A673 (cell line): ENCODE data around the gene CFAP46. TPM values are rescaled to one million over a fixed set of nuclear protein-coding genes. Genes with fewer than 3 reads are reported as not detected.

Source experiments
- BruUV-seq: library from RNA; stranded (reverse); fragments of 400-500 nt; replicated peaks from 2 replicates; lab custom pipeline; 2021; lab: Mats Ljungman, UMichigan
- CTCF ChIA-PET: fragments of 300-600 bp; sonication (Branson Sonifier 250); formaldehyde crosslinking; loops from one replicate; lab custom pipeline; 2022; ENCODE audit warnings: antibody characterized with exemption; lab: Charles Lee
- POLR2A ChIA-PET: fragments of 300-600 bp; sonication (Branson Sonifier 250); formaldehyde crosslinking; loops from one replicate; lab custom pipeline; 2022; ENCODE audit warnings: antibody characterized with exemption; ENCODE audit not compliant: low non-redundant PET; lab: Charles Lee
- DNase-seq: peaks from one replicate; pipeline ENCODE4 v3.0.0-alpha.2; 2015; ENCODE audit warnings: low spot score
- H3K27ac ChIP-seq: fragments of 200-600 bp; sonication (generic); 2 replicates; pipeline ENCODE4 v1.5.1; 2016; ENCODE audit warnings: mixed run types, low read depth, mild to moderate bottlenecking, mixed read lengths, antibody characterized with exemption, low read length; ENCODE audit not compliant: poor library complexity, severe bottlenecking
- H3K27me3 ChIP-seq: fragments of 200-600 bp; sonication (generic); replicated peaks from 2 replicates; pipeline ENCODE4 v1.6.1; 2017; ENCODE audit warnings: mixed run types, low read depth, mild to moderate bottlenecking, mixed read lengths, antibody characterized with exemption, low read length; ENCODE audit not compliant: insufficient read depth, poor library complexity
- H3K36me3 ChIP-seq: fragments of 200-600 bp; sonication (generic); 2 replicates; pipeline ENCODE4 v1.6.1; 2016; ENCODE audit warnings: mixed run types, mild to moderate bottlenecking, mixed read lengths, antibody characterized with exemption, low read length; ENCODE audit not compliant: insufficient read depth, poor library complexity, severe bottlenecking
- H3K4me1 ChIP-seq: fragments of 200-600 bp; sonication (generic); 2 replicates; pipeline ENCODE4 v1.6.1; 2017; ENCODE audit warnings: mixed run types, mild to moderate bottlenecking, mixed read lengths, antibody characterized with exemption, low read length; ENCODE audit not compliant: insufficient read depth, poor library complexity, severe bottlenecking
- H3K4me3 ChIP-seq: fragments of 200-600 bp; sonication (generic); 2 replicates; pipeline ENCODE4 v1.5.1; 2016; ENCODE audit warnings: low read depth, mixed run types, mild to moderate bottlenecking, mixed read lengths, low read length; ENCODE audit not compliant: poor library complexity, severe bottlenecking
- H3K9me3 ChIP-seq: fragments of 200-600 bp; sonication (generic); 2 replicates; pipeline ENCODE4 v1.6.1; 2016; ENCODE audit warnings: mixed run types, low read depth, mild to moderate bottlenecking, mixed read lengths, antibody characterized with exemption, low read length; ENCODE audit not compliant: poor library complexity, severe bottlenecking
- CTCF ChIP-seq: fragments of 300-800, 200-600 bp; sonication (generic); conservative IDR thresholded peaks from 2 replicates; pipeline ENCODE4 v1.5.1; 2017; ENCODE audit warnings: low read depth, mild to moderate bottlenecking, antibody characterized with exemption, low read length, moderate library complexity, mixed read lengths
- EZH2 ChIP-seq: fragments of 200-600 bp; sonication (generic); IDR thresholded peaks from 2 replicates; pipeline ENCODE4 v1.6.1; 2017; ENCODE audit warnings: borderline replicate concordance, low read depth, mild to moderate bottlenecking, mixed read lengths, antibody characterized with exemption, low read length; ENCODE audit not compliant: poor library complexity, severe bottlenecking
- intact Hi-C: fragments of 100-400 bp; cut with micrococcal nuclease; formaldehyde crosslinking; loops from one replicate; pipeline ENCODE4 v1.10.0; 2022; ENCODE audit not compliant: unreplicated experiment
- total RNA-seq: library from RNA; stranded (reverse); gene quantifications from 2 replicates; pipeline ENCODE4 v1.2.3, GENCODE V29; 2021

The CFAP46 gene
- total RNA-seq, 1 experiment from 2014 or later: 1.9 TPM

GRCh38 chr10:132910901-132911785 is 31.2 kb downstream of the CFAP46 start:
- POLR2A ChIA-PET: no interaction called here
- CTCF ChIA-PET: no interaction called here
- no peaks in the 10 kb centered on the region for H3K4me1 ChIP-seq
- no peak overlapping the region for H3K27ac ChIP-seq
- H3K36me3 ChIP-seq: no peaks in the 10 kb centered on the region
- intact Hi-C loops: no loop called here
- no TSS peak for BruUV-seq
- no peaks in the 10 kb centered on the region for H3K27me3 ChIP-seq
- no peak overlapping the region for H3K4me3 ChIP-seq
- TF ChIP-seq EZH2 (no peak), CTCF (no peak)
- no peak for DNase-seq
- no peaks in the 10 kb centered on the region for H3K9me3 ChIP-seq

GRCh38 chr10:132910186-132910880 is 32.0 kb downstream of the CFAP46 start:
- CTCF ChIA-PET: no interaction called here
- Histone ChIP-seq H3K4me3 (no peak overlapping the region), H3K36me3 (no peaks in the 10 kb centered on the region), H3K9me3 (no peaks in the 10 kb centered on the region), H3K27me3 (no peaks in the 10 kb centered on the region), H3K4me1 (no peaks in the 10 kb centered on the region), H3K27ac (no peak overlapping the region)
- no TSS peak for BruUV-seq
- DNase-seq: no peak
- POLR2A ChIA-PET: no interaction called here
- no peak for TF ChIP-seq EZH2
- intact Hi-C loops: no loop called here

GRCh38 chr10:132909491-132910071 is 32.8 kb downstream of the CFAP46 start:
- BruUV-seq: no TSS peak
- no peaks in the 10 kb centered on the region for H3K4me1 ChIP-seq
- H3K27me3 ChIP-seq: no peaks in the 10 kb centered on the region
- ChIA-PET POLR2A (no interaction called here), CTCF (no interaction called here)
- intact Hi-C loops: no loop called here
- no peak overlapping the region for H3K27ac ChIP-seq
- TF ChIP-seq EZH2: no peak
- no peak overlapping the region for H3K4me3 ChIP-seq
- DNase-seq: no peak
- H3K36me3 ChIP-seq: no peaks in the 10 kb centered on the region
- no peaks in the 10 kb centered on the region for H3K9me3 ChIP-seq
